HL-60 (cell line): ENCODE results near the gene UNCX.
A peak's percentile ranks its signal among the peaks of the same experiment; 100 is the strongest.

Experiments used
- DNase-seq, 2 experiments: peaks; one replicate each; pipeline ENCODE4 v3.0.0-alpha.2; 2010 to 2020; ENCODE audit warnings: low read depth in 1 of 2, low spot score in 1 of 2
- H3K27ac ChIP-seq: fragments of 250-450 bp; sonication (Bioruptor Pico); replicated peaks from 2 replicates; pipeline ENCODE4 v1.5.1; 2020; ENCODE audit warnings: mild to moderate bottlenecking, moderate library complexity
- H3K27me3 ChIP-seq: fragments of 250-450 bp; sonication (Bioruptor Pico); 2 replicates; pipeline ENCODE4 v1.5.1; 2021; ENCODE audit warnings: mild to moderate bottlenecking, moderate library complexity; ENCODE audit not compliant: insufficient read depth, poor library complexity, severe bottlenecking
- H3K4me3 ChIP-seq: replicated peaks from 2 replicates; pipeline ENCODE4 v1.5.1; 2011; ENCODE audit warnings: mild to moderate bottlenecking, control low read depth, low read length; ENCODE audit not compliant: insufficient read depth
- GABPA ChIP-seq: IDR thresholded peaks from 2 replicates; pipeline ENCODE4 v1.6.1; 2012; ENCODE audit warnings: low read depth
- POLR2AphosphoS5 ChIP-seq: IDR thresholded peaks from 2 replicates; pipeline ENCODE4 v1.6.1; 2012; ENCODE audit warnings: low read depth
- SPI1 ChIP-seq: IDR thresholded peaks from 2 replicates; pipeline ENCODE4 v1.6.1; 2012; ENCODE audit warnings: low read depth, mild to moderate bottlenecking, borderline replicate concordance
- TF ChIP-seq, protein P1 (sequence below): IDR thresholded peaks from 2 replicates; pipeline ENCODE4 v1.6.1; 2012; ENCODE audit warnings: low read depth; ENCODE audit not compliant: insufficient replicate concordance
- TF ChIP-seq, protein P2 (sequence below): IDR thresholded peaks from one replicate; pipeline ENCODE4 v1.5.1; 2011; ENCODE audit warnings: low read length, control low read depth, inconsistent platforms; ENCODE audit not compliant: insufficient read depth

Gene UNCX

DNA sequence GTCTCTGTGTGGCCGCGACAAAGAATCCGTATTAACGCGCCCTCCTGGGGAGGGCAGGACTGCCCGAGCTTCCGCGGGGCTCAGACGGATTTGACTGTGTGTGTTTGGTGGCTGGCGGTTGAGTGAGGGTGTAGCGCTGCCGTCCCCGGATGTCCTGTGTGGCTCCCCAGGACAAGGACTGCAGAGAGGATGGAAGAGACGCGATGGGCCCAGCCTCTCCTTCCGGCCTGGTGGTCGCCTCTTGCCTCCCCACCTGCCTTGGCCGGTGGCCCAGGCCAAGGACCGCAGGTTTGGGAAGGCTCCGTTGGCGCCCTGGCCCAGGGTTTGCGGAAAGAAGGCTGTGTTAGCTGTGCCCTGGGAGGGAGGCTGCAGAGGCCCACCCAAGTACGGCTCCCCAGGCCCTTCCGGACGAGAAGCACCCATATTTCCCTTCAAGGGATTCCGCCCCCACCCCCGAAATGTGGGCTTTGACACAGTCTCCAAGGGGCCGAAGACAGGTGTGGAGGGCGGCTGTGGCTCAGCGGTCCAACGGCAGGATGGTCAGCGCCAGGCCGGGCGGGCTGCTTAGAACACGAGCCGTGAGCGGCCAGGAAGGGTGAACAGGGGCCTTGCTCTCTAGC is 2.3 kb downstream of the UNCX start:
- H3K27me3 ChIP-seq = peaks cover 73% of the 10 kb centered on the region
- no peak overlapping the region for H3K27ac ChIP-seq
- DNase-seq = peak; percentile 5 to 22
- TF ChIP-seq POLR2AphosphoS5 (no peak), GABPA (no peak), SPI1 (no peak)
- TF ChIP-seq, protein P1, sequence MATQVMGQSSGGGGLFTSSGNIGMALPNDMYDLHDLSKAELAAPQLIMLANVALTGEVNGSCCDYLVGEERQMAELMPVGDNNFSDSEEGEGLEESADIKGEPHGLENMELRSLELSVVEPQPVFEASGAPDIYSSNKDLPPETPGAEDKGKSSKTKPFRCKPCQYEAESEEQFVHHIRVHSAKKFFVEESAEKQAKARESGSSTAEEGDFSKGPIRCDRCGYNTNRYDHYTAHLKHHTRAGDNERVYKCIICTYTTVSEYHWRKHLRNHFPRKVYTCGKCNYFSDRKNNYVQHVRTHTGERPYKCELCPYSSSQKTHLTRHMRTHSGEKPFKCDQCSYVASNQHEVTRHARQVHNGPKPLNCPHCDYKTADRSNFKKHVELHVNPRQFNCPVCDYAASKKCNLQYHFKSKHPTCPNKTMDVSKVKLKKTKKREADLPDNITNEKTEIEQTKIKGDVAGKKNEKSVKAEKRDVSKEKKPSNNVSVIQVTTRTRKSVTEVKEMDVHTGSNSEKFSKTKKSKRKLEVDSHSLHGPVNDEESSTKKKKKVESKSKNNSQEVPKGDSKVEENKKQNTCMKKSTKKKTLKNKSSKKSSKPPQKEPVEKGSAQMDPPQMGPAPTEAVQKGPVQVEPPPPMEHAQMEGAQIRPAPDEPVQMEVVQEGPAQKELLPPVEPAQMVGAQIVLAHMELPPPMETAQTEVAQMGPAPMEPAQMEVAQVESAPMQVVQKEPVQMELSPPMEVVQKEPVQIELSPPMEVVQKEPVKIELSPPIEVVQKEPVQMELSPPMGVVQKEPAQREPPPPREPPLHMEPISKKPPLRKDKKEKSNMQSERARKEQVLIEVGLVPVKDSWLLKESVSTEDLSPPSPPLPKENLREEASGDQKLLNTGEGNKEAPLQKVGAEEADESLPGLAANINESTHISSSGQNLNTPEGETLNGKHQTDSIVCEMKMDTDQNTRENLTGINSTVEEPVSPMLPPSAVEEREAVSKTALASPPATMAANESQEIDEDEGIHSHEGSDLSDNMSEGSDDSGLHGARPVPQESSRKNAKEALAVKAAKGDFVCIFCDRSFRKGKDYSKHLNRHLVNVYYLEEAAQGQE = no peak
- TF ChIP-seq, protein P2, sequence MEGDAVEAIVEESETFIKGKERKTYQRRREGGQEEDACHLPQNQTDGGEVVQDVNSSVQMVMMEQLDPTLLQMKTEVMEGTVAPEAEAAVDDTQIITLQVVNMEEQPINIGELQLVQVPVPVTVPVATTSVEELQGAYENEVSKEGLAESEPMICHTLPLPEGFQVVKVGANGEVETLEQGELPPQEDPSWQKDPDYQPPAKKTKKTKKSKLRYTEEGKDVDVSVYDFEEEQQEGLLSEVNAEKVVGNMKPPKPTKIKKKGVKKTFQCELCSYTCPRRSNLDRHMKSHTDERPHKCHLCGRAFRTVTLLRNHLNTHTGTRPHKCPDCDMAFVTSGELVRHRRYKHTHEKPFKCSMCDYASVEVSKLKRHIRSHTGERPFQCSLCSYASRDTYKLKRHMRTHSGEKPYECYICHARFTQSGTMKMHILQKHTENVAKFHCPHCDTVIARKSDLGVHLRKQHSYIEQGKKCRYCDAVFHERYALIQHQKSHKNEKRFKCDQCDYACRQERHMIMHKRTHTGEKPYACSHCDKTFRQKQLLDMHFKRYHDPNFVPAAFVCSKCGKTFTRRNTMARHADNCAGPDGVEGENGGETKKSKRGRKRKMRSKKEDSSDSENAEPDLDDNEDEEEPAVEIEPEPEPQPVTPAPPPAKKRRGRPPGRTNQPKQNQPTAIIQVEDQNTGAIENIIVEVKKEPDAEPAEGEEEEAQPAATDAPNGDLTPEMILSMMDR = no peak
- H3K4me3 ChIP-seq = no peak overlapping the region

DNA sequence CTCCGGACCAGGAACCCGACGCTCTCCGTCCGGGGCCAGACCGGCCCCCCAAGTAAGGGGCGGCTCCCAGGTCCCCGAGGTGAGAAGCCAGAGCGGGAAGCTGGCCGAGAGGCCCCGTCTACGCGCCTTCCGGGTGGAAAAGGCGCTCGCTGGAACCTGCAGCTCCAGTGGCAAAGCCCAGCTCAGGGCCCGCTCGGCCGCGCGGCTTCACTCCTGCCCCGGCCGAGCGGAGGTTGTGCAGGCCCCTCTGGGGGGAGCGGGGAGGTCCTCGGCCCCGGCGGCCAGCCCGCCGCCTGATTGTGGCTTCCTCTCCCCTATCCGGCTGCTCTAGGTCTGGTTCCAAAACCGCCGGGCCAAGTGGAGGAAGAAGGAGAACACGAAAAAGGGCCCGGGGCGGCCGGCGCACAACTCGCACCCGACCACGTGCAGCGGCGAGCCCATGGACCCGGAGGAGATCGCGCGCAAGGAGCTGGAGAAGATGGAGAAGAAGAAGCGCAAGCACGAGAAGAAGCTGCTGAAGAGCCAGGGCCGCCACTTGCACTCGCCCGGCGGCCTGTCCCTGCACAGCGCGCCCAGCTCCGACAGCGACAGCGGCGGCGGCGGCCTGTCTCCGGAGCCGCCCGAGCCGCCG is 2.9 kb downstream of the UNCX start:
- H3K4me3 ChIP-seq = no peak overlapping the region
- peak in 1 of 2 experiments; percentile 9 for DNase-seq
- peaks cover 73% of the 10 kb centered on the region for H3K27me3 ChIP-seq
- H3K27ac ChIP-seq = no peak overlapping the region
- TF ChIP-seq GABPA = no peak
- TF ChIP-seq SPI1 = no peak
- TF ChIP-seq, protein P2 = no peak
- TF ChIP-seq, protein P1 = no peak
- TF ChIP-seq POLR2AphosphoS5 = no peak

DNA sequence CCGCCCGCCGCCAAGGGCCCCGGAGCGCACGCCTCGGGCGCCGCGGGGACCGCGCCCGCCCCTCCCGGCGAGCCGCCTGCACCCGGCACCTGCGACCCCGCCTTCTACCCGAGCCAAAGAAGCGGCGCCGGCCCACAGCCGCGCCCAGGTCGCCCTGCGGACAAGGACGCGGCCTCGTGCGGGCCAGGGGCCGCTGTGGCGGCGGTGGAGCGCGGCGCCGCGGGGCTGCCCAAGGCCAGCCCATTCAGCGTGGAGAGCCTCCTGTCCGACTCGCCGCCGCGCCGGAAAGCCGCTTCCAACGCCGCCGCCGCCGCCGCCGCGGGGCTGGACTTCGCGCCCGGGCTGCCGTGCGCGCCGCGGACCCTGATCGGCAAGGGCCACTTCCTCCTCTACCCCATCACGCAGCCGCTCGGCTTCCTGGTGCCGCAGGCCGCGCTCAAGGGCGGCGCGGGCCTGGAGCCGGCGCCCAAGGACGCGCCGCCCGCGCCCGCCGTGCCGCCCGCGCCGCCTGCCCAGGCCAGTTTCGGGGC is 3.5 kb downstream of the UNCX start:
- Histone ChIP-seq H3K4me3 (no peak overlapping the region), H3K27me3 (peaks cover 73% of the 10 kb centered on the region), H3K27ac (no peak overlapping the region)
- peak in 1 of 2 experiments; percentile 47 for DNase-seq
- TF ChIP-seq SPI1 (peak; percentile 25; the same call in 1 of the 2 replicates), GABPA (no peak)

DNA sequence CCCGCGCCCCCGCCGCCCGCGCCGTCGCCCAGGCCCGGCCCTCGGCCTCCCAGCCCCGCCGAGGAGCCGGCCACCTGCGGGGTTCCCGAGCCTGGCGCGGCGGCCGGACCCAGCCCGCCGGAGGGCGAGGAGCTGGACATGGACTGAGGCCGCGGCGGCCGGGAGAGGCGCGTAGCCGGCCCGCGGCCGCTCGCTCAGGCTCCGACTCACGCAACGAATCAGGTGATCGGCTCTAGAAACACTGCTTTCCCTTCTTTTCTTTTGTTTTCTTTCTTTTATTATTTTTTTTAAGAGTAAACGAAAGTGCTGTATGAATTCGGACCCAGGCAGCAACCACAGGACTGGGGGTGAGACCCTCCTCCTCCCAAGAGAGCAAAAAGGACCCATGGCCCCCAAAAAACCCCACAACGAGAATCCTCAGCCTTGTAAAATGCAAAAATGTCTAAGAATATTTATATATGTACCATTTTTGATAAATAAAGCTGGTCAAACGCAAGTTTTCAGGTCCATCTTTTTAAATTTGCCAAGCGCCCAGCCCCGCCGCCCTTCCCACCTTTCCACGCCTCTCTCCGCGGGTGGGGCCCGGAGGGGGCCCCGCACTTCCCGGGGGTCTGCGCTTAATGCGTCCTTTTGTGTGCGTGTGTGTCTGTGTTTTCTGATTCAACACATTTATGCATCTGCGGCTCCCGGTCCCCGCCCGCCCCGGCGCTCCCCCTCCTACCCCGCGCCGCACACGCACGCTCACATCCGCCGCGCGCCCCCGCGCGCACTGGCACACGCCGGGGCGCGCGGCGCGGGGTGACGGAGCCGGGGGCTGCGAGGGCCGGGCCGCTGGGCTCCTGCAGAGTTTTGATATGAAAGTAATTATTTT is 4.4 kb downstream of the UNCX start:
- DNase-seq = no peak
- Histone ChIP-seq H3K27me3 (peaks cover 72% of the 10 kb centered on the region), H3K4me3 (no peak overlapping the region), H3K27ac (no peak overlapping the region)
- TF ChIP-seq POLR2AphosphoS5 = no peak
- no peak for TF ChIP-seq SPI1
- TF ChIP-seq, protein P2 = no peak
- TF ChIP-seq, protein P1 = no peak
- no peak for TF ChIP-seq GABPA
